Peyer's patch (tissue), 4 donors: Measurements from ENCODE around the gene SRPRB.
"Not testable (repeated sequence)": the region's sequence is repeated elsewhere in the genome, so short reads cannot be mapped to it uniquely, and the experiment has no call there.

Experiments used
- CTCF ChIP-seq, 6 experiments: fragments of 450-650 bp in 4 of 6; fragments of 200-600 bp in 2 of 6; sonication (generic) in 1 of 6; IDR thresholded peaks; one replicate each; pipeline ENCODE4 v1.5.1; 2017 to 2019; ENCODE audit warnings: antibody characterized with exemption in 6 of 6, mild to moderate bottlenecking in 3 of 6, moderate library complexity in 1 of 6
- POLR2A ChIP-seq, 2 donors: fragments of 450-650 bp; IDR thresholded peaks; one replicate each; pipeline ENCODE4 v1.5.1; 2017; ENCODE audit warnings: antibody characterized with exemption in 2 of 2, mild to moderate bottlenecking in 2 of 2, moderate library complexity in 2 of 2

GRCh38 chr3:133780756-133781155 is 24.9 kb upstream of the SRPRB start:
- TF ChIP-seq CTCF, POLR2A (IDR thresholded peaks at IDR 0.05): not testable (repeated sequence)
